Adipose tissue (tissue), 3 donors: ENCODE data around the gene EEFSEC. TPM values are rescaled to one million over a fixed set of nuclear protein-coding genes. Genes with fewer than 3 reads are reported as not detected.

Source experiments
- H3K27ac ChIP-seq: one replicate; pipeline ENCODE4 v1.5.1; 2013; ENCODE audit warnings: low read depth, low read length
- whole genome bisulfite sequencing, 3 donors: extraction: QIAGEN DNeasy Blood & Tissue Kit; methylation state at CpG; one replicate each; pipeline ENCODE4 v1.1.7; 2013; 5-methylcytosine and 5-hydroxymethylcytosine counted together
- polyA plus RNA-seq, 3 donors: library from polyadenylated mRNA; stranded (reverse); fragments of 200-250 nt; gene quantifications; one replicate each; pipeline ENCODE4 v1.2.3, GENCODE V29; 2013
- donor health status: healthy with polysubstance abuse.
- donor health status: Bipolar disorder and iron deficiency.
- donor health status: healthy.

The EEFSEC gene
- polyA plus RNA-seq, 3 donors, result 8.9 to 14.6 (median 9.0) TPM

- no peak overlapping the region for H3K27ac ChIP-seq
- 67 to 83% (median 68%) methylated on average over 10 of the region's 10 CpGs for WGBS, 3 donors
Observed at GRCh38 chr3:128378631-128379347, 225.5 kb downstream of the EEFSEC start.

- WGBS, 3 donors, result 86 to 88% (median 88%) methylated on average over 12 of the region's 12 CpGs
- H3K27ac ChIP-seq, result no peak overlapping the region
Observed at GRCh38 chr3:128379367-128380160, 226.3 kb downstream of the EEFSEC start.

GRCh38 chr3:128380295-128380694 is 227.0 kb downstream of the EEFSEC start:
- 95 to 96% (median 96%) methylated on average over 5 of the region's 5 CpGs for WGBS, 3 donors
- H3K27ac ChIP-seq, result no peak overlapping the region

GRCh38 chr3:128380719-128381118 is 227.4 kb downstream of the EEFSEC start:
- WGBS, 3 donors, result 93 to 96% (median 95%) methylated on average over 6 of the region's 6 CpGs
- H3K27ac ChIP-seq, result no peak overlapping the region

DNA sequence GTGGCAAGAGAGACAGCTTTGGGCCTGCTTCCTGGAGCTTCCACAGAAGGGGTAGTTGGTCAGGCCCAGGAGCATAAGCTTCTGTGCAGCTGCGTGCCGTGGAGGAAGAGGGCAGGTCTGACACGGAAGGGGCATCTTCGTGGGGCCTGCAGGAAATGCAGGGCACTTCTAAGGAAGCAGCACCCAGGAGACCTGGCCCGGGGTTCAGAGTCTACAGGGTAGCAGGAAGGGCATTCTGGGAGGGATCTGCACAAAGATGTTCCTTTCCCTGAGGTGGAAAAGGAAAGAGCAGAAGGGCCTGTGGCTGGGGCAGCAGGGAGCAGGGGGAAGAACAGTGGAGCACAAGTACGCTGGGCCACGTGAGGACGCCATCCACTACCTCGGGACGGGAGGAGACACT is 228.3 kb downstream of the EEFSEC start:
- no peak overlapping the region for H3K27ac ChIP-seq
- WGBS, 3 donors, result 71 to 89% (median 78%) methylated on average over 10 of the region's 10 CpGs

DNA sequence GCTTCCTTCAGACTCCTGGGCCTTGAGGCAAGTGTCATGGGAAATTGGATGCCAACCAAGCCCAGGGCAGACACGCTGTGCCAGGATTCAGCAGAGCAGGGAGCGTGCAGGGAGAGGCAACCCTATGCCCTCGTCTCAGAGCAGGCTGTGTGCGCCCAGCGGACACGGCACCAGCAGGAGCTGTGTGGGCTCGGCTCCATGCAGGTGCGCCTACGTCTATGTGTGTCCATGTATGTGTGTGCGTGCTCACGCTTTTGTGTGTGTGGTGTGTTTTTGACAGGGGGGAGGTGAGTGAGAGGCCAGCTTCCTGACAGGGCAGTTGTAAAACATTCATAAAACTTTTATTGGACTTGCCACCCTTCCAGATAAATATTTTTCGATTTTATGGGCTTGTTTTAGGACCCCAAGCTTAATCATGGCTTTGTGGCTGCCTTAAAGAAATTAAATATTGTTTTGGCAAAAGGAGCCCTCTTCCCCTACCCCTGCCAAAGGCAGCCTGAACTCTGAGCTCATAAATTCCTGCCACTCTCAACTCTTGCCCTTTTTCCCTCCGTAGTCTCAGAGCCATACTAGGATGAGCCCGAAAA is 229.0 kb downstream of the EEFSEC start:
- no peak overlapping the region for H3K27ac ChIP-seq
- 39 to 82% (median 77%) methylated on average over 14 of the region's 14 CpGs for WGBS, 3 donors

DNA sequence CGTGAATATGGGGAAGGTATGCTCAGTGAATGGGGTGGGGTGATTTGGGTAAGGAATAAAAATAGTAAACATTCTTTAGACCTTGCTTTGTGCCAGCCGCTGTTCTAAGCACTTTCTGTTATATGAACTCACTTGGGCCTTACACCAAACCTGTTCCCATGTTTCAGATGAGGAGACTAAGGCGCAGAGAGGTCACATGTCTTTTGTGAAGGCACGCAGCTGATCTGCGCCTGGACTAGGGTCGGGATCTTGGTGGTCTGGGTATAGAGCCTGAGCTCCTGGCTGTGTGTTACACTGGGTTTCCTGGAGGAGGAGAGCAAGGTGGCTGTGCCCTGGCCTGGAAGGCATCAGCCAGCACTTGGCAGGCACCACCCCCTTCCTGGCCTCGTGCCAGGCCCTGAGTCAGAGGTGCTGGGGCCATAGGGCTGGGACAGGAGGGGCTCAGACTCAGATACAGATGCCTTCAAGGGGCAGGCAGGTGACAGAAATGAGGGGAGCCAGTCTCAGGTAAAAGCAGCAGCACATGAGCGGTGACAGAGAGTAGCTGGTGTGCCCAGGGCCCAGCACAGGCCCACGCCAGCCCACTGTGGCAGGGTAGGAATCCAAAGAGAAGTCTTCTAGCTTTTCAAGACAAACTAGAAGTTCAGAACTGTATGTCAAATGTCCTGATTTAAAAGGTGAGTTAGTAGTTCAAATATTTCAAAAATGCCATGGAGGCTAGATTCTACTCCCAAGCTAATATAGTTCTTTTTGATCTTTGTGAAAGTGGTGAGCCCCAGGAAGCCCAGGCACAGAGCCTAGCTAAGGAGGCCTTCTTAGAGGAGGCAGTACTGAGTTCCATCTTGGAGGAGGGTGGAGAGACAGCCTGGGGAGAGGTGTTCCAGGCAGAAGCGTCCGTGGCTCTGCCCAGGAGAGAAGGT is 230.3 kb downstream of the EEFSEC start:
- H3K27ac ChIP-seq, result no peak overlapping the region
- 62 to 82% (median 81%) methylated on average over 11 of the region's 11 CpGs for WGBS, 3 donors

DNA sequence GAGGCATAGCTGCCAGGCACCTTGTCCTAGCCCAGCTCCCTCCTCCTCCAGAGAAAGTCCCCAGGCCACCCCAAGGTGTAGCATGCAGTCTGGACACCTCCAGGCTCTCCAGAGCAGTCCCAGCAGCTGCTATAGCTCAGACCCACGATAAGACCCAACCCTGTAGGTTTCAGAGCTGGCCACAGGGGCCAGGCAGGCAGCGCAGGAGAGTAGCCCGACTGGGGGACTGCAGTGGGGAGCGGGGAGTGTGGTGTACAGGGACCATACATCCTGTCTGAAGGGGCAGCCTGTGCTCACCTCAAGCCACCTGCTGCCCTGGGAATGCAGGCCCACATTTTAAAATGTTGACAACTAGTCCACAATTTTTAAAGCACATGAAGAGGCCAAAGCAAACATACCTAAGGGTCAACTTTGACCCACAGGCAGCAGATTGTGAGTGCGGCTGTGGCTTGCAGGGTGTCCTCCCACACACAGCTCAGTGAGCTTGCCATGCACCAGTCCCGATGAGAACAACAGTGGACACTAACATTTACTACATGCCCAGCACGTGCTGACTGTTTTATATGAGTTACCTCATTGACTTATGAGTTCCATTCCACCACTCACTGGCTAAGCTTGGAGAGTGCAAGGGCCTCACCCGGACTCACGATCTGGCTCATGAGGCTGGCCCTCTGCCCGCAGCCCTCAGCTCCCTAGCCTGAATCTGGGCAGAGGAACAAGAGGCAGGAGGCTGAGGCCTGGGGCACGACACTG is 232.0 kb downstream of the EEFSEC start:
- H3K27ac ChIP-seq, result no peak overlapping the region
- WGBS, 3 donors, result 55 to 75% (median 68%) methylated on average over 11 of the region's 11 CpGs

DNA sequence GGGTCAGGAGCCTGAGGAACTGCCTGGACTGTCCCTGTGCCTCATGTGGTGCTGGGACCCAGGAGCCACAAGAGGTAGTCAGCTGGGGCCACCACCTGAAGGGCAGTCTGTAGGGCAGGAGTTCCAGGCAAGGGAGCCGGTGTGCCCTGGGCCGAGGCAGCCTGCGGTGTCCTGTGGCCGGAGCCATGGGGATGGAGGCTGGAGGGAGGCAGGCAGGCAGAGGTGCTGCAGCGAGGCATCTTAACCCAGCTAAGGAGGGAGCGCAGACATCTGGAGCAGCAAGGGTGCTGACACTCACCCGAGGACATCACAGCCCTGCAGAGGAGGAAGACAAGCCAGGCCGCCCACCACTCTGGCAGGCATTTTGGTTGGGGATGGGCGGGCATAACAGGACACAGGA is 235.7 kb downstream of the EEFSEC start:
- no peak overlapping the region for H3K27ac ChIP-seq
- 91 to 96% (median 95%) methylated on average over 9 of the region's 9 CpGs for WGBS, 3 donors

- 94 to 98% (median 95%) methylated on average over 9 of the region's 9 CpGs for WGBS, 3 donors
- no peak overlapping the region for H3K27ac ChIP-seq
Observed at GRCh38 chr3:128390867-128391266, 237.6 kb downstream of the EEFSEC start.

GRCh38 chr3:128392021-128392420 is 238.7 kb downstream of the EEFSEC start:
- no peak overlapping the region for H3K27ac ChIP-seq
- WGBS, 3 donors, result 77 to 96% (median 90%) methylated on average over 7 of the region's 7 CpGs

GRCh38 chr3:128392818-128393544 is 239.7 kb downstream of the EEFSEC start:
- WGBS, 3 donors, result 63 to 95% (median 94%) methylated on average over 7 of the region's 7 CpGs
- no peak overlapping the region for H3K27ac ChIP-seq

- 95 to 97% (median 96%) methylated on average over 9 of the region's 9 CpGs for WGBS, 3 donors
- H3K27ac ChIP-seq, result no peak overlapping the region
Observed at GRCh38 chr3:128394033-128394432, 240.8 kb downstream of the EEFSEC start.

DNA sequence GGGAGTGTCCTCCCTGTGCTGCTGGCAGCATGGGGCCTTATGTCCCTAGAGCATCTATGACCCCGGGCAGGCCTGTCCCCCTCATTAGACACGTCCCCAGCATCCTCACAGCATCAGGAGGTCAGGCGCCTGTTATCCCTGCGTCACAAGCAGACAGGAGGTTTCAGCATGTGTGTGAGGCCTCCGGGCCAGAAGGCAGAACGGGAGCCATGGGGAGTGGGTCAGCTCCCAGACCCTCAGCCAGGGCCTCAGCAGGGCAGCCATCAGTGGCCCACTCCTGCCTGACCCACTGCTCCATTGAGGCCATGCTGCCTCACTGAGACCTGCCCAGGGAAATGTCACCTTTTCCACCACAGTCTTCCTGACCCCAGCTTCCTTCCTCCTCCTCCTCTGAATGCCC is 241.8 kb downstream of the EEFSEC start:
- H3K27ac ChIP-seq, result no peak overlapping the region
- WGBS, 3 donors, result 82 to 85% (median 83%) methylated on average over 6 of the region's 6 CpGs

- H3K27ac ChIP-seq, result no peak overlapping the region
Observed at GRCh38 chr3:128395500-128396162, 242.3 kb downstream of the EEFSEC start.

GRCh38 chr3:128397484-128397883 is 244.2 kb downstream of the EEFSEC start:
- WGBS, 3 donors, result 96 to 97% (median 97%) methylated on average over 5 of the region's 5 CpGs
- H3K27ac ChIP-seq, result no peak overlapping the region

More at GRCh38 chr3:128395500-128396162, 242.3 kb downstream of the EEFSEC start:
- WGBS, 3 donors, result 41 to 59% (median 53%) methylated on average over 9 of the region's 9 CpGs

GRCh38 chr3:128398586-128398985 is 245.3 kb downstream of the EEFSEC start:
- WGBS, 3 donors, result 84 to 87% (median 85%) methylated on average over 8 of the region's 8 CpGs
- H3K27ac ChIP-seq, result no peak overlapping the region
